ENCODE measurements around the gene ASCL1. TPM values are rescaled to one million over a fixed set of nuclear protein-coding genes. Genes with fewer than 3 reads are reported as not detected.

Gene ASCL1
- not detected for total RNA-seq
- polyA plus RNA-seq = not detected
- long read RNA-seq, donor 1 = 0 reads
- long read RNA-seq, donor 2 = 0 reads
- long read RNA-seq, donor 3 = 0 reads

DNA sequence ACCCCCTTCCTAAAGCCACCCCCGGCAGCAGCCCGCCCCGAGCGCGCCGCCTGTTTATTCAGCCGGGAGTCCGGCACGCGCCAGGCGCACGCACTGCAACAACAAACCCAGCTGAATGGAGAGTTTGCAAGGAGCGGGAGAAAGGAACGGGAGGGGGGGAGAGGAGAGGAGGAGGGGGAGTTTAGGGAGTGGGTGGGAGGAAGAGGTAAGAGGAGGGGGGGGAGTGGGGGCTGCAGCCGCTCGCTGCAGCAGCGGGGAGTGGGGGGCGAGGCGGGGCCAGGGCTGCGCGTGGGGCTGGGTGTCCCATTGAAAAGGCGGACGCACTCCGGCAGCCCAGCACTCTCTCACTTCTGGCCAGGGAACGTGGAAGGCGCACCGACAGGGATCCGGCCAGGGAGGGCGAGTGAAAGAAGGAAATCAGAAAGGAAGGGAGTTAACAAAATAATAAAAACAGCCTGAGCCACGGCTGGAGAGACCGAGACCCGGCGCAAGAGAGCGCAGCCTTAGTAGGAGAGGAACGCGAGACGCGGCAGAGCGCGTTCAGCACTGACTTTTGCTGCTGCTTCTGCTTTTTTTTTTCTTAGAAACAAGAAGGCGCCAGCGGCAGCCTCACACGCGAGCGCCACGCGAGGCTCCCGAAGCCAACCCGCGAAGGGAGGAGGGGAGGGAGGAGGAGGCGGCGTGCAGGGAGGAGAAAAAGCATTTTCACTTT lies at the start of gene ASCL1:
Gene ASCL1, plus strand, starts transcription at position 336 of the 712 bp plus-strand sequence. CDS start 571 bp downstream, outside the sequence.
- peaks cover 2 to 25% (median 7%) of the 10 kb centered on the region in 9 donors for H3K4me1 ChIP-seq
- H3K36me3 ChIP-seq = no peaks in the 10 kb centered on the region
- peaks cover 12 to 100% (median 97%) of the 10 kb centered on the region in 7 donors for H3K27me3 ChIP-seq
- H3K9me3 ChIP-seq = no peaks in the 10 kb centered on the region
- DNase-seq (no peak), ATAC-seq (no peak)
- peak within 1 kb of the TSS in 9 of 10 donors; percentile 21 to 51 (median 36) for H3K4me3 ChIP-seq
- no peak within 1 kb of the TSS for H3K27ac ChIP-seq
- TF ChIP-seq, protein P1, sequence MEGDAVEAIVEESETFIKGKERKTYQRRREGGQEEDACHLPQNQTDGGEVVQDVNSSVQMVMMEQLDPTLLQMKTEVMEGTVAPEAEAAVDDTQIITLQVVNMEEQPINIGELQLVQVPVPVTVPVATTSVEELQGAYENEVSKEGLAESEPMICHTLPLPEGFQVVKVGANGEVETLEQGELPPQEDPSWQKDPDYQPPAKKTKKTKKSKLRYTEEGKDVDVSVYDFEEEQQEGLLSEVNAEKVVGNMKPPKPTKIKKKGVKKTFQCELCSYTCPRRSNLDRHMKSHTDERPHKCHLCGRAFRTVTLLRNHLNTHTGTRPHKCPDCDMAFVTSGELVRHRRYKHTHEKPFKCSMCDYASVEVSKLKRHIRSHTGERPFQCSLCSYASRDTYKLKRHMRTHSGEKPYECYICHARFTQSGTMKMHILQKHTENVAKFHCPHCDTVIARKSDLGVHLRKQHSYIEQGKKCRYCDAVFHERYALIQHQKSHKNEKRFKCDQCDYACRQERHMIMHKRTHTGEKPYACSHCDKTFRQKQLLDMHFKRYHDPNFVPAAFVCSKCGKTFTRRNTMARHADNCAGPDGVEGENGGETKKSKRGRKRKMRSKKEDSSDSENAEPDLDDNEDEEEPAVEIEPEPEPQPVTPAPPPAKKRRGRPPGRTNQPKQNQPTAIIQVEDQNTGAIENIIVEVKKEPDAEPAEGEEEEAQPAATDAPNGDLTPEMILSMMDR (IDR thresholded peaks at IDR 0.05) = no peak
- WGBS, 2 donors = 1% methylated on average over 52 of the region's 52 CpGs
- intact Hi-C loops (cut with DNase I) = no loop called here

DNA sequence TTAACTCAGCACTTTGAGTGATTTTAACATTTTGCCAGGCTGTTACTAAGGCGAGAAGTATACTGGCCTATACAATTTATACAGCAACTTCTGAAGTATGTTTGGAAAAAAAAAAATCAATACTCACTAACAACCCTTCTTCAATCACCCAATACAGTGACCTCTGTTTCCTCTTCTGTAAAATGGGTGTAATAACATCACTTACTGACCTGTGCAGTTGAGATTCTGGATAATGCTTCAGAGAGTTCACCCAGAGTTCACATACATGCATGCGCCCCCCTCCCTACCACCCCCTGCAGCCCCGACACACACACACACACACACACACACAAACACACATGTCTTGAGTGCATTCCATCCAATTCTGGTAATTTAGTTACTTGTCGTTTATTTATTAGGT lies 49.6 kb upstream of the ASCL1 start:
- H3K27ac ChIP-seq = no peak overlapping the region
- no peak overlapping the region for H3K4me3 ChIP-seq
- DNase-seq = no peak
- TF ChIP-seq, protein P1 (IDR thresholded peaks at IDR 0.05) = no peak
- H3K36me3 ChIP-seq = no peaks in the 10 kb centered on the region
- no peak for ATAC-seq
- WGBS, 2 donors = 81 to 85% methylated on average over 4 of the region's 4 CpGs
- H3K27me3 ChIP-seq = peaks cover 0 to 3% (median 0%) of the 10 kb centered on the region in 7 donors
- H3K4me1 ChIP-seq = no peaks in the 10 kb centered on the region
- intact Hi-C loops (cut with DNase I) = no loop called here
- no peaks in the 10 kb centered on the region for H3K9me3 ChIP-seq

DNA sequence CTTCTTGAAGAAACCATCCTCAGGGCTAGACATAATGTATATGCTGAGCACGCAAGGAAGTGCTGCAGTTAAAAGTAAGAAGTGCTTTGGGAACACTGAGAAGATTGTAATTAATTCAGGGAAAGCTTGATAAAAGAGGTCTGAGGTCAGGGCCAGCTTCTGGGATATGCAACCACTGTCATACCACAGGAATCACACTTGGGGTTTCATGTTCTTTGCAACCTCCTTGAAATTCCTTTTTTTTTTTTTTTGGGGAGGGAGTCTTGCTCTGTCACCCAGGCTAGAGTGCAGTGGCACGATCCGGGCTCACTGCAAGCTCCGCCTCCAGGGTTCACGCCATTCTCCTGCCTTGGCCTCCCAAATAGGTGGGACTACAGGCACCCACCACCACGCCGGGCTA lies 47.3 kb upstream of the ASCL1 start:
- no peak overlapping the region for H3K27ac ChIP-seq
- H3K36me3 ChIP-seq = no peaks in the 10 kb centered on the region
- H3K4me1 ChIP-seq = no peaks in the 10 kb centered on the region
- H3K27me3 ChIP-seq = peaks cover 0 to 3% (median 0%) of the 10 kb centered on the region in 7 donors
- TF ChIP-seq, protein P1 (IDR thresholded peaks at IDR 0.05) = no peak
- intact Hi-C loops (cut with DNase I) = no loop called here
- no peak for ATAC-seq
- no peaks in the 10 kb centered on the region for H3K9me3 ChIP-seq
- WGBS, 2 donors = 88 to 92% methylated on average over 7 of the region's 7 CpGs
- no peak for DNase-seq
- no peak overlapping the region for H3K4me3 ChIP-seq

DNA sequence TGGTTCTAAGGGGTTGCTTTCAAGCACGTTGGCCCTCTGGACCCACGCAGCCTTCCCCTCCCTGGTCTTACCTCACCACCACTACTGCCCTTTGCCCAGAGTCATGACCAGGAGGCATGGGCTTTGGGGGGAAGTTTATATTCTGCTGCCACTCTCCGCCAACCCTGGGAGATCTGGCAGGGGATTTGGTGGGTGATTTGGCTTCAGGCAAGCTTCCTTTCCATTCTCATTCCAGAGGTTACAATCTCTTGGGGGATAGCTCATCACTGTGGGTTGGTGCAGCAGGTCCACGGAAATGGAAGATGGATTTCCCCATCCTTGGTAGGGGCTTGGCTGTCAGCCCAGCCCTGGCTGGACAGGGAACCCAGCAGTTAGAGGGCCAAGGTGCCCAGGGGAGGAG lies 46.7 kb upstream of the ASCL1 start:
- DNase-seq (no peak), ATAC-seq (no peak)
- 79 to 82% methylated on average over 4 of the region's 4 CpGs for WGBS, 2 donors
- no peak overlapping the region for H3K4me3 ChIP-seq
- H3K9me3 ChIP-seq = no peaks in the 10 kb centered on the region
- no peaks in the 10 kb centered on the region for H3K4me1 ChIP-seq
- H3K27me3 ChIP-seq = peaks cover 0 to 3% (median 0%) of the 10 kb centered on the region in 7 donors
- no peaks in the 10 kb centered on the region for H3K36me3 ChIP-seq
- TF ChIP-seq, protein P1 (IDR thresholded peaks at IDR 0.05) = no peak
- intact Hi-C loops (cut with DNase I) = no loop called here
- no peak overlapping the region for H3K27ac ChIP-seq
